Karpas-422 (cell line): Measurements from ENCODE around the gene PGR. TPM values are rescaled to one million over a fixed set of nuclear protein-coding genes. Genes with fewer than 3 reads are reported as not detected.

Experiments
- DNase-seq: peaks from one replicate; pipeline ENCODE4 v3.0.0-alpha.2; 2015
- H2AFZ ChIP-seq: fragments of 200-600 bp; sonication (generic); 2 replicates; pipeline ENCODE4 v1.6.1; 2014; ENCODE audit warnings: antibody characterized with exemption, low read length, mixed read lengths
- H3K27ac ChIP-seq: fragments of 200-600 bp; sonication (generic); 2 replicates; pipeline ENCODE4 v1.5.1; 2014; ENCODE audit warnings: mild to moderate bottlenecking, low read length, moderate library complexity
- H3K27me3 ChIP-seq: fragments of 200-600 bp; sonication (generic); 2 replicates; pipeline ENCODE4 v1.6.1; 2014; ENCODE audit warnings: low read length, mixed read lengths
- H3K36me3 ChIP-seq: fragments of 200-600 bp; sonication (generic); 2 replicates; pipeline ENCODE4 v1.6.1; 2014; ENCODE audit warnings: low read length, mixed read lengths; ENCODE audit not compliant: insufficient read depth
- H3K4me1 ChIP-seq: fragments of 200-600 bp; sonication (generic); 2 replicates; pipeline ENCODE4 v1.6.1; 2014; ENCODE audit warnings: mild to moderate bottlenecking, low read length, mixed read lengths
- H3K4me2 ChIP-seq: fragments of 200-600 bp; sonication (generic); 2 replicates; pipeline ENCODE4 v1.6.1; 2014; ENCODE audit warnings: low read length, low read depth, mild to moderate bottlenecking; ENCODE audit not compliant: poor library complexity, severe bottlenecking
- H3K4me3 ChIP-seq: fragments of 200-600 bp; sonication (generic); 2 replicates; pipeline ENCODE4 v1.5.1; 2014; ENCODE audit warnings: mild to moderate bottlenecking, antibody characterized with exemption, low read length, mixed read lengths
- H3K79me2 ChIP-seq: fragments of 200-600 bp; sonication (generic); 2 replicates; pipeline ENCODE4 v1.6.1; 2014; ENCODE audit warnings: mild to moderate bottlenecking, low read length, mixed read lengths
- H3K9ac ChIP-seq: fragments of 200-600 bp; sonication (generic); 2 replicates; pipeline ENCODE4 v1.6.0; 2014; ENCODE audit warnings: low read length
- H3K9me2 ChIP-seq: fragments of 200-600 bp; sonication (generic), shearing (Covaris generic); replicated peaks from 2 replicates; pipeline ENCODE4 v1.6.0; 2014; ENCODE audit warnings: mild to moderate bottlenecking, low read length, moderate library complexity; ENCODE audit not compliant: insufficient read depth
- H3K9me3 ChIP-seq: fragments of 300-700, 200-600 bp; sonication (generic); 2 replicates; pipeline ENCODE4 v1.6.1; 2014; ENCODE audit warnings: low read length, mixed read lengths
- H4K20me1 ChIP-seq: fragments of 200-600 bp; sonication (generic); 2 replicates; pipeline ENCODE4 v1.6.1; 2014; ENCODE audit warnings: mild to moderate bottlenecking, antibody characterized with exemption, low read length, low read depth; ENCODE audit not compliant: insufficient read depth
- total RNA-seq: library from RNA; depleted of rRNA; stranded (reverse); fragments of >200 nt; shearing (Covaris generic); gene quantifications from 2 replicates; pipeline ENCODE4 v1.2.3, GENCODE V29; 2014; ENCODE audit warnings: low replicate concordance

Gene PGR
- total RNA-seq, 1 experiment from 2014 or later = not detected

GRCh38 chr11:100994966-100995365 is 134.6 kb downstream of the PGR start:
- Histone ChIP-seq H2AFZ (no peak overlapping the region), H3K9me3 (peaks cover 6% of the 10 kb centered on the region), H3K9me2 (no peaks in the 10 kb centered on the region), H3K27me3 (no peaks in the 10 kb centered on the region), H3K4me3 (no peak overlapping the region), H3K36me3 (no peaks in the 10 kb centered on the region), H3K9ac (no peak overlapping the region), H3K27ac (no peak overlapping the region), H3K4me1 (no peaks in the 10 kb centered on the region), H4K20me1 (no peaks in the 10 kb centered on the region), H3K4me2 (no peak overlapping the region), H3K79me2 (no peaks in the 10 kb centered on the region)
- no peak for DNase-seq

GRCh38 chr11:100991541-100991940 is 138.1 kb downstream of the PGR start:
- Histone ChIP-seq H3K36me3 (no peaks in the 10 kb centered on the region), H2AFZ (no peak overlapping the region), H3K27ac (no peak overlapping the region), H3K27me3 (no peaks in the 10 kb centered on the region), H3K9me3 (peaks cover 15% of the 10 kb centered on the region), H3K4me2 (no peak overlapping the region), H3K4me3 (no peak overlapping the region), H3K4me1 (no peaks in the 10 kb centered on the region), H3K9me2 (no peaks in the 10 kb centered on the region), H3K79me2 (no peaks in the 10 kb centered on the region), H3K9ac (no peak overlapping the region), H4K20me1 (no peaks in the 10 kb centered on the region)
- DNase-seq = no peak

GRCh38 chr11:100990931-100991330 is 138.7 kb downstream of the PGR start:
- H3K4me2 ChIP-seq = no peak overlapping the region
- H3K27me3 ChIP-seq = no peaks in the 10 kb centered on the region
- H3K4me3 ChIP-seq = no peak overlapping the region
- no peaks in the 10 kb centered on the region for H3K36me3 ChIP-seq
- H3K79me2 ChIP-seq = no peaks in the 10 kb centered on the region
- H3K9ac ChIP-seq = no peak overlapping the region
- no peak overlapping the region for H3K27ac ChIP-seq
- H3K4me1 ChIP-seq = no peaks in the 10 kb centered on the region
- peaks cover 19% of the 10 kb centered on the region for H3K9me3 ChIP-seq
- no peak for DNase-seq
- H4K20me1 ChIP-seq = no peaks in the 10 kb centered on the region
- H3K9me2 ChIP-seq = no peaks in the 10 kb centered on the region
- no peak overlapping the region for H2AFZ ChIP-seq

- no peak overlapping the region for H3K27ac ChIP-seq
- H3K4me3 ChIP-seq = no peak overlapping the region
- H3K79me2 ChIP-seq = no peaks in the 10 kb centered on the region
- H3K4me2 ChIP-seq = no peak overlapping the region
- no peaks in the 10 kb centered on the region for H4K20me1 ChIP-seq
- H3K9me2 ChIP-seq = no peaks in the 10 kb centered on the region
- no peak overlapping the region for H3K9ac ChIP-seq
- H3K4me1 ChIP-seq = no peaks in the 10 kb centered on the region
- H3K36me3 ChIP-seq = no peaks in the 10 kb centered on the region
- H3K27me3 ChIP-seq = no peaks in the 10 kb centered on the region
- H3K9me3 ChIP-seq = peaks cover 20% of the 10 kb centered on the region
- no peak overlapping the region for H2AFZ ChIP-seq
- DNase-seq = peak; percentile 46
Observed at GRCh38 chr11:100984668-100985067, 144.9 kb downstream of the PGR start.

GRCh38 chr11:100981196-100981824 is 148.3 kb downstream of the PGR start:
- H2AFZ ChIP-seq = no peak overlapping the region
- no peaks in the 10 kb centered on the region for H3K36me3 ChIP-seq
- H3K9me3 ChIP-seq = peaks cover 9% of the 10 kb centered on the region; the same call in 1 of the 2 replicates
- no peak overlapping the region for H3K9ac ChIP-seq
- no peaks in the 10 kb centered on the region for H3K79me2 ChIP-seq
- no peaks in the 10 kb centered on the region for H3K9me2 ChIP-seq
- no peak overlapping the region for H3K27ac ChIP-seq
- DNase-seq = no peak
- no peaks in the 10 kb centered on the region for H3K27me3 ChIP-seq
- H3K4me1 ChIP-seq = no peaks in the 10 kb centered on the region
- H4K20me1 ChIP-seq = no peaks in the 10 kb centered on the region
- no peak overlapping the region for H3K4me3 ChIP-seq
- H3K4me2 ChIP-seq = no peak overlapping the region

GRCh38 chr11:100980156-100980555 is 149.5 kb downstream of the PGR start:
- Histone ChIP-seq H3K9ac (no peak overlapping the region), H3K4me1 (no peaks in the 10 kb centered on the region), H2AFZ (no peak overlapping the region), H3K4me2 (no peak overlapping the region), H3K4me3 (no peak overlapping the region), H3K27ac (no peak overlapping the region), H3K9me3 (no peaks in the 10 kb centered on the region; the same call in 1 of the 2 replicates), H3K27me3 (no peaks in the 10 kb centered on the region), H3K9me2 (no peaks in the 10 kb centered on the region), H3K36me3 (no peaks in the 10 kb centered on the region), H3K79me2 (no peaks in the 10 kb centered on the region), H4K20me1 (no peaks in the 10 kb centered on the region)
- DNase-seq = peak; percentile 69
